Motor neuron (in vitro differentiated cells): Measurements from ENCODE around the gene OR6F1. TPM values are rescaled to one million over a fixed set of nuclear protein-coding genes. Genes with fewer than 3 reads are reported as not detected.
"Not testable (repeated sequence)": the region's sequence is repeated elsewhere in the genome, so short reads cannot be mapped to it uniquely, and the experiment has no call there.

ENCODE experiments used
- ATAC-seq, 8 experiments: fragments of 200-7000 bp; cut with Tn5 transposase; replicated peaks in 6 of 8; 2 replicates each; pipeline ENCODE4 v1.8.0; 2021; ENCODE audit warnings: mild to moderate bottlenecking in 8 of 8, moderate library complexity in 8 of 8
- H3K27ac ChIP-seq, 2 donors: fragments of 250-450 bp; sonication (Bioruptor Pico); 2 replicates each; pipeline ENCODE4 v1.9.0; 2021; ENCODE audit warnings: antibody characterized with exemption in 2 of 2, mild to moderate bottlenecking in 2 of 2, moderate library complexity in 1 of 2
- H3K4me1 ChIP-seq, 2 donors: fragments of 250-450 bp; sonication (Bioruptor Pico); replicated peaks in 1 of 2; 2 replicates each; pipeline ENCODE4 v1.6.1; 2021; ENCODE audit warnings: antibody characterized with exemption in 2 of 2, mild to moderate bottlenecking in 2 of 2, moderate library complexity in 1 of 2
- H3K4me3 ChIP-seq, 5 donors: fragments of 250-450 bp; sonication (Bioruptor Pico); 2 replicates each; pipeline ENCODE4 v1.9.0; 2021; ENCODE audit warnings: antibody characterized with exemption in 5 of 5, mild to moderate bottlenecking in 5 of 5, moderate library complexity in 4 of 5
- WGBS, 10 experiments: fragments of 450-650 bp; shearing (Covaris generic); methylation state at CpG; one replicate each; pipeline ENCODE4 v1.0.0; 2022; 5-methylcytosine and 5-hydroxymethylcytosine counted together
- in situ Hi-C, 9 experiments: fragments of 400-800 bp; cut with MboI; loops; one replicate each; pipeline ENCODE4 v1.15.0; 2021; ENCODE audit warnings: low sequenced_read_pairs in 9 of 9, low pct_unique_long_range_greater_than_20kb in 2 of 9; ENCODE audit not compliant: unreplicated experiment in 9 of 9
- total RNA-seq, 8 experiments: library from RNA; unstranded; fragments of 300-600 nt; gene quantifications; 2 replicates each; pipeline versions ENCODE4 v1.2.3 to v1.2.4, GENCODE V29; 2022

OR6F1 gene
- under 1 TPM in 3 of 8 experiments, not detected in 5; 0.09 to 0.31 (median 0.28) TPM for total RNA-seq

GRCh38 chr1:247716546-247716945 lies at the start of gene OR6F1:
OR6F1 (minus strand) TSS chr1:247716646; CDS start chr1:247712755, 3,891 bp downstream.
- WGBS, 10 experiments, result 0 to 89% (median 71%) methylated on average over 2 to 3 of the region's 3 CpGs
- no peak within 1 kb of the TSS for H3K4me3 ChIP-seq
- H3K4me1 ChIP-seq, result no peaks in the 10 kb centered on the region
- in situ Hi-C loops, result no loop called here
- ATAC-seq, result no peak
- no peak within 1 kb of the TSS for H3K27ac ChIP-seq

GRCh38 chr1:247760456-247760855 lies 44.0 kb upstream of the OR6F1 start, which contains the start of gene OR1C1:
OR1C1 (minus strand) TSS chr1:247760556; CDS start chr1:247758406, 2,150 bp downstream.
- Histone ChIP-seq H3K4me3 (no peak within 1 kb of the TSS), H3K27ac (no peak within 1 kb of the TSS), H3K4me1 (no peaks in the 10 kb centered on the region)
- no peak for ATAC-seq
- 0 to 100% (median 87%) methylated on average over 1 to 3 of the region's 3 CpGs for WGBS, 10 experiments
- in situ Hi-C loops, result no loop called here

- ATAC-seq, H3K4me1 ChIP-seq, in situ Hi-C loops, H3K27ac ChIP-seq, H3K4me3 ChIP-seq: not testable (repeated sequence)
- WGBS, 10 experiments, result 0 to 91% (median 52%) methylated on average over 1 of the region's 1 CpG; no CpG with 5 or more reads in 4 of the 10 experiments
Measured at GRCh38 chr1:247754311-247754710, 37.9 kb upstream of the OR6F1 start.

- no peak for ATAC-seq
- 0 to 100% (median 83%) methylated on average over 1 of the region's 1 CpG; no CpG with 5 or more reads in 5 of the 10 experiments for WGBS, 10 experiments
- in situ Hi-C loops, result no loop called here
Measured at GRCh38 chr1:247749870-247750269, 33.4 kb upstream of the OR6F1 start.

GRCh38 chr1:247748041-247748440 lies 31.6 kb upstream of the OR6F1 start, which contains the start of gene OR14A2:
OR14A2 (minus strand) TSS chr1:247748141.
- in situ Hi-C loops, result no loop called here
- Histone ChIP-seq H3K4me3 (no peak within 1 kb of the TSS), H3K27ac (no peak within 1 kb of the TSS), H3K4me1 (no peaks in the 10 kb centered on the region)
- ATAC-seq, result no peak
- WGBS, 10 experiments, result 7 to 96% (median 80%) methylated on average over 1 to 2 of the region's 2 CpGs; no CpG with 5 or more reads in 1 of the 10 experiments

More at GRCh38 chr1:247749870-247750269, 33.4 kb upstream of the OR6F1 start:
- Histone ChIP-seq H3K4me3 (no peak overlapping the region), H3K4me1 (no peaks in the 10 kb centered on the region), H3K27ac (no peak overlapping the region)

- Histone ChIP-seq H3K4me3 (no peak overlapping the region), H3K4me1 (no peaks in the 10 kb centered on the region), H3K27ac (no peak overlapping the region)
- WGBS, 10 experiments, result 0 to 100% (median 72%) methylated on average over 1 to 7 of the region's 7 CpGs
- in situ Hi-C loops, result no loop called here
- no peak for ATAC-seq
Measured at GRCh38 chr1:247747616-247748015, 31.2 kb upstream of the OR6F1 start.

- in situ Hi-C loops, result no loop called here
- Histone ChIP-seq H3K4me1 (no peaks in the 10 kb centered on the region), H3K27ac (no peak overlapping the region), H3K4me3 (no peak overlapping the region)
- WGBS, 10 experiments, result 0 to 74% (median 44%) methylated on average over 1 to 3 of the region's 3 CpGs; no CpG with 5 or more reads in 1 of the 10 experiments
- ATAC-seq, result no peak
Measured at GRCh38 chr1:247746391-247746935, 30.0 kb upstream of the OR6F1 start.

GRCh38 chr1:247742215-247742760 lies 25.8 kb upstream of the OR6F1 start:
- H3K4me3 ChIP-seq, H3K27ac ChIP-seq, in situ Hi-C loops, H3K4me1 ChIP-seq, ATAC-seq: not testable (repeated sequence)
- 0 to 80% (median 62%) methylated on average over 1 to 3 of the region's 3 CpGs; no CpG with 5 or more reads in 1 of the 10 experiments for whole genome bisulfite sequencing, 10 experiments

- H3K27ac ChIP-seq, result no peak overlapping the region
Measured at GRCh38 chr1:247741756-247742155, 25.3 kb upstream of the OR6F1 start.

GRCh38 chr1:247740721-247741120 lies 24.3 kb upstream of the OR6F1 start:
- 0 to 100% (median 67%) methylated on average over 1 to 2 of the region's 2 CpGs; no CpG with 5 or more reads in 1 of the 10 experiments for WGBS, 10 experiments
- no peak for ATAC-seq
- Histone ChIP-seq H3K4me3 (no peak overlapping the region), H3K4me1 (no peaks in the 10 kb centered on the region), H3K27ac (no peak overlapping the region)
- in situ Hi-C loops, result no loop called here

More at GRCh38 chr1:247741756-247742155, 25.3 kb upstream of the OR6F1 start:
- no peak for ATAC-seq
- in situ Hi-C loops, result no loop called here
- Histone ChIP-seq H3K4me3 (no peak overlapping the region), H3K4me1 (no peaks in the 10 kb centered on the region)
- WGBS, 10 experiments, result 0 to 82% (median 65%) methylated on average over 1 to 5 of the region's 5 CpGs

GRCh38 chr1:247738315-247738714 lies 21.9 kb upstream of the OR6F1 start, which contains the start of gene OR14K1:
OR14K1 (plus strand) TSS chr1:247738615; CDS start chr1:247738615, 0 bp downstream.
- 0 to 100% (median 80%) methylated on average over 1 of the region's 1 CpG; no CpG with 5 or more reads in 1 of the 10 experiments for WGBS, 10 experiments
- in situ Hi-C loops, result no loop called here
- no peak within 1 kb of the TSS for H3K4me3 ChIP-seq
- ATAC-seq, result no peak
- no peaks in the 10 kb centered on the region for H3K4me1 ChIP-seq
- H3K27ac ChIP-seq, result no peak within 1 kb of the TSS

- no peak for ATAC-seq
- Histone ChIP-seq H3K27ac (no peak overlapping the region), H3K4me1 (no peaks in the 10 kb centered on the region), H3K4me3 (no peak overlapping the region)
- 13 to 90% (median 76%) methylated on average over 4 of the region's 4 CpGs for WGBS, 10 experiments
- in situ Hi-C loops, result no loop called here
Measured at GRCh38 chr1:247721222-247721621, 4.8 kb upstream of the OR6F1 start.

GRCh38 chr1:247713753-247714152 lies 2.7 kb downstream of the OR6F1 start:
- Histone ChIP-seq H3K27ac (no peak overlapping the region), H3K4me3 (no peak overlapping the region), H3K4me1 (no peaks in the 10 kb centered on the region)
- no peak for ATAC-seq
- WGBS, 10 experiments, result 8 to 92% (median 80%) methylated on average over 5 to 7 of the region's 7 CpGs; no CpG with 5 or more reads in 1 of the 10 experiments
- in situ Hi-C loops, result no loop called here
